GM18505 (cell line): Measurements from ENCODE around the gene ZNF8.

Experiments used
- ATAC-seq: cut with Tn5 transposase; IDR thresholded peaks from one replicate; pipeline ENCODE4 v1.9.1; 2021; ENCODE audit not compliant: unreplicated experiment
- POLR2A ChIP-seq: IDR thresholded peaks from 4 replicates; pipeline ENCODE4 v1.6.1; 2011; ENCODE audit warnings: borderline replicate concordance; ENCODE audit not compliant: insufficient read depth, insufficient read length; ENCODE audit errors: extremely low read depth

Gene ZNF8

GRCh38 chr19:58311345-58311865 lies 32.6 kb downstream of the ZNF8 start:
- no peak for TF ChIP-seq POLR2A
- no peak for ATAC-seq

DNA sequence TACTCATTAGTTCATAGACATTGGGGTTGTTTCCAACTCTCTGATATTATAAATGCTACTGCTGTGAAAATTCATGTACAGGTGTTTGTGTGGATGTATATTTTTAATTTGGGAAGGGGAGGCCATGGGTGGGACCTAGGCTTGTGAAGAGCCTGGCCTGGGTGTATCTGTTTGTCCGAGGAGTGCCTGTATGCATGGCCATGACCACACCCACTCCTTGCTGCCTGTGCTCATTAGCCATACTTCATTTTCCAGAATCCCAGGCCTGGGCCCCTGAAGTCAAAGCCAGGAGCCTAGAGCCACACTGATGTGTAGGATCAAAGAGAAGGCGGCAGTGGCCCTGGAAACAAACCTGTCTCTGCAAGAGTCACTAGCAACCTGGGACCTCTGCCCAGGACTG lies 36.8 kb downstream of the ZNF8 start:
- no peak for TF ChIP-seq POLR2A
- no peak for ATAC-seq

- TF ChIP-seq POLR2A = no peak
- ATAC-seq = no peak
Observed at GRCh38 chr19:58317476-58318072, 38.8 kb downstream of the ZNF8 start.

DNA sequence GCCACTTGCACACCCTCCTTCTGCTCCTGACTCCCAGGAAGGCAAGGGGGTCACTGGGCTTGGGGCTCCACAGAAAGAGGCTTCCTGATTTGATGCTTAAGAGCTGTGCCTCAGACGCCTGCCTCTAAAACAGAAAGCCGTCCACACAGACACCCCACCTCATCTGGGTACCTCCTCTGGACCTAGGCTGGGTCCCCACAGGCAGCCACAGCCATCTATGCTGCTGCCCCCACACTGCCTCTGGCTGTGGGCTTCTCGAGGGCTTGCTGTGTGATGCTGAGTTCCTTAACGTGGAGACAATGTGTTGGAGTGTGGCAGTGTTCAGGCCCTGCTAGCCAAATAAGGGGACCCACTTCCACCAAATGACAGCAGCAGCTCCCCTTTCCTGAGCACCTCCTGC lies 39.5 kb downstream of the ZNF8 start:
- ATAC-seq = no peak
- TF ChIP-seq POLR2A = no peak

DNA sequence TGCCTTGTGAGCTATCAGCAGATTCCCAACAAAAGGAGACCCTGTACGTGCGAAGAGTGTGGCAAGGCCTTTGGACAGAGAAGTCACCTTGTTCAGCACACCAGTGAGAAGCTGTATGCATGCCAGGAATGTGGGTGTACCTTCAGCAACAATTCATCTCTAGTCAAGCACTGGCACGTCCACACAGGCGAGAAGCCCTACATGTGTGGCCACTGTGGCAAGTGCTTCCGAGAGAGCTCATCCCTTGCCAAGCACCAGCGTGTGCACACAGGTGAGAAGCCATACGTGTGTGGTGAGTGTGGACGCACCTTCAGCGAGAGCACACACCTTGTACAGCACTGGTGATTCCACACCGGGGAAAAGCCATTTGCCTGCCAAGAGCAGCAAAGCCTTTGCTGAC lies 40.5 kb downstream of the ZNF8 start:
- no peak for ATAC-seq

GRCh38 chr19:58325311-58326022 lies 46.7 kb downstream of the ZNF8 start:
- no peak for ATAC-seq
- no peak for TF ChIP-seq POLR2A

More for the DNA sequence above, 40.5 kb downstream of the ZNF8 start:
- no peak for TF ChIP-seq POLR2A

DNA sequence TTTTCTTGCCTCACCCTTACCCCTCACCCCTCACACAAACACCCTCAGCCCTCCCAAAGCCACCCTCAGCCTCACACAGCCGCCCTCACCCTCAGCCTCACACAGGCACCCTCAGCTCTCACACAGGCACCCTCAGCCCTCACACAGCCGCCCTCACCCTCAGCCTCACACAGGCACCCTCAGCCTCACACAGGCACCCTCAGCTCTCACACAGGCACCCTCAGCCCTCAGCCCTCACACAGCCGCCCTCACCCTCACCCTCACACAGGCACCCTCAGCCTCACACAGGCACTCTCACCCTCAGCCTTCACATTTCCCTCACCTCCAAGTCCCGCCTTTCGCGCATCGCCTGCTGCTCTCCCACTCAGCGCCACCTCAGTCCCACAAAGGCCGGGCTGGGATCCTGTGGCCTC lies 47.8 kb downstream of the ZNF8 start:
- ATAC-seq = no peak
- no peak for TF ChIP-seq POLR2A

GRCh38 chr19:58326914-58327726 lies 48.4 kb downstream of the ZNF8 start, which contains the start of gene ZSCAN22:
TSS of gene ZSCAN22 (plus strand) at chr19:58326994. CDS start at chr19:58334803, 7,809 bp downstream.
- peak; percentile 86 for ATAC-seq
- peak; percentile 57 for TF ChIP-seq POLR2A

- no peak for TF ChIP-seq POLR2A
- no peak for ATAC-seq
Observed at GRCh38 chr19:58328999-58329398, 50.2 kb downstream of the ZNF8 start.

- TF ChIP-seq POLR2A = no peak
- no peak for ATAC-seq
Observed at GRCh38 chr19:58330458-58330857, 51.7 kb downstream of the ZNF8 start.

- ATAC-seq = no peak
- no peak for TF ChIP-seq POLR2A
Observed at GRCh38 chr19:58332697-58333096, 53.9 kb downstream of the ZNF8 start.

- no peak for TF ChIP-seq POLR2A
- no peak for ATAC-seq
Observed at GRCh38 chr19:58334691-58335249, 56.0 kb downstream of the ZNF8 start.

- ATAC-seq = no peak
- no peak for TF ChIP-seq POLR2A
Observed at GRCh38 chr19:58335630-58336029, 56.9 kb downstream of the ZNF8 start.
